DOHH2 (cell line): ENCODE measurements around the gene SEC14L3.
"Not testable (repeated sequence)": the region's sequence is repeated elsewhere in the genome, so short reads cannot be mapped to it uniquely, and the experiment has no call there.

Experiments used
- CTCF ChIP-seq: fragments of 200-600 bp; sonication (generic); IDR thresholded peaks from one replicate; pipeline ENCODE4 v1.5.1; 2014; ENCODE audit warnings: antibody characterized with exemption, mild to moderate bottlenecking, low read depth, low read length; ENCODE audit not compliant: poor library complexity, severe bottlenecking
- EZH2phosphoT487 ChIP-seq: fragments of 200-600 bp; sonication (generic); IDR thresholded peaks from 2 replicates; pipeline ENCODE4 v1.6.1; 2017; ENCODE audit warnings: borderline replicate concordance, mild to moderate bottlenecking, antibody characterized with exemption, low read length, moderate library complexity, mixed read lengths

GRCh38 chr22:30451488-30451887 lies 20.3 kb downstream of the SEC14L3 start:
- TF ChIP-seq CTCF, EZH2phosphoT487: not testable (repeated sequence)
